Putamen (tissue), 1 donor: ENCODE data around the gene GFER.
"Not testable (repeated sequence)": the region's sequence is repeated elsewhere in the genome, so short reads cannot be mapped to it uniquely, and the experiment has no call there.

Experiments used
- DNase-seq: peaks from one replicate; pipeline ENCODE4 v3.0.0-alpha.2; 2016; ENCODE audit warnings: low spot score

GFER gene

GRCh38 chr16:2005646-2006045 lies 21.7 kb downstream of the GFER start:
- DNase-seq: no peak

GRCh38 chr16:2006317-2006716 lies 22.3 kb downstream of the GFER start:
- DNase-seq: no peak

DNA sequence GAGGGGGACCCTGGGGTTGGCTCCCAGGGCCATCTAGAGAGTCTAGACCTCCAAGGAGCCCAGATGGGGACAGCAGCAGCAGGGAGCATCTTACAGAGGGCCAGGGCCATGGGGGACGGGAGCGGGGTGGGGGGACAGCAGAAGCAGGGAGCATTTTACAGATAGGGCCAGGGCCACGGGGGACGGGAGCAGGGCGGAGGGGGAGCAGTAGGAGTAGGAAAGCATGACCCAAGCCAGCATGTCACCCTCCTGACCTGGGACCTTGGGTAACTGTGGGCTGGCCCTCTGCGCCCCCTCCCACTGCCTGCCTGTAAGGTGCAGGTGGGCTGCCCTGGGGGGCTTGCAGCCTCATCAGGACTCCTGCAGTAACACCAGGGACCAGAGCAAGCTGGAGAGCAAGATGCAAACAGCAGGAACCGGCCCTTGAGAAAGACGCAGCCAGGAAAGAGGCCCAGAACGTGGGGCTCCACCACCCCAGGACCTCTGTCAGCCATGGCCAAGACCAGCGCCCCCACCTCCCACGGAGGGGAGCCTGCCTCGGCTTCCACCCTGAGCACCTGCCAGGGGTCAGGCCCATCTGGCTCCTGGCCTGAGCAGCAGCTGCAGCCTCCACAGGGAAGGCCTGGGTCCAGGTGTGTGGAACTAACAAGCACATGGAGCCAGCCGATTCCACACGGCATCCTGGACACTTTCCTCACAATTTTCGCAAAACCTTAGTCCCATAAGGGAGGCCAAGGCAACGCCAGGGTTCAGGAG lies 23.3 kb downstream of the GFER start:
- no peak for DNase-seq

- no peak for DNase-seq
Observed at GRCh38 chr16:2008009-2008526, 24.1 kb downstream of the GFER start.

GRCh38 chr16:2008631-2009163 lies 24.7 kb downstream of the GFER start:
- DNase-seq: no peak

DNA sequence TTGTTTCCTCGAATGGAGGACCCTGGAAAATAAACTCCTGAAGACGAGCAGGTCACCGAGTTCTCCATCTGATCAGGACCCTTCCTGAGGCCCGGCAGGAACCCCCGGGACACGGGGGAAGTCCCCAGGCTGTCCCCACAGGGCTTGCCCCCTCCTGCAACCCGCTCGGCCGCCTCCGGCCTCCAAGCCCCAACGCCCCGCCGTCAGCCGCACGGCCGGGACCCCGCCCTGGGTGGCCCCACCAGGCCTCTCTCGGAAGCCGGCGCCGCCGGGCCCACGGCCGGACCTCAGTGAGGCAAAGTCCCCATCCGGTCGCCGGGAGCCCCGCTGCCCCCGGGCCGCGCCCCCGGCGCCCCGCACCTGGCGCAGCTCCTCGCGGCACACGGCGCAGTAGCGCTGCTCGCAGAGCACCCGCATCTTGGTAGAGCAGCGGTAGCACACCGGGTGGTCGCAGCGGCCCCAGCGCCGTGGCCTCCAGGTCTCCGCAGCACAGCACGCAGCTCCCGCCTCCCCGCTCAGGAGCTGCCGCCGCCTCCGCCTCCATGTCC lies 25.2 kb downstream of the GFER start:
- DNase-seq: no peak

DNA sequence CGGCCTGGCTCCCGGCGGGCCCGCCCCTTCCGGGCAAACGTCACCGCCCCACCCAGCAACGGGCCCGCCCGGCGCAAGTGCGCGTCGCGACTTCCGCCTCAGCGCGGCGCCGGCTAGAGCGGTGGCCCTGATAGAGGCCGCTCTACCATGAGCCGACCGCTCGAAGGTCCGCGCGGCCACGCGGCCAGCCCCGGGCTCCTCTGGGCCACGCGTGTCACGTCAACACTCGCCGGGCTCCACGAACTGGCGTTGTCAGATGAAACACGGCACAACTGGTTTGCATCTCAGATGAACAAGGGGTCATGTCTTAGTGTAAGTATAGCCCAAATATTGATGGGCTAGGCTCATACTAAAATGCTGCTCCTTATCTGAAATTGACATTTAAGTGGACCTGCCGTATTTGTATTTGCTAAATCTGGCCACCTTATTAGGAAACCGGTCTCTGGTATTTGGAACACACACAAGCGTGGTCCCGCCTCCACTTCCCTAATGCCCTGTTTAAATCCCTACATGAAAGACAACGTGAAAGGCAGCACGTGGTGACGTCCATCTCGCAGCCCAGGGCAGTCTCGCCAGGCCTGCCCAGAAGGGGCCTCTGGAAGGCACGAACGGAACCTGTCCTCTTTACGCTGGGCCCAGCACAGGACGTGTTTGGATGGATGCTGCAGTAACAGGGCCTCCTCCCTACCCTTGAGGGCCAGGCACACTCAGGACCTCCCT lies 26.0 kb downstream of the GFER start, which contains the start of gene ZNF598:
Gene ZNF598 (minus strand): TSS at position 31 of the 720 bp plus-strand sequence.
- peak; percentile 90 for DNase-seq

GRCh38 chr16:2011726-2012125 lies 27.7 kb downstream of the GFER start:
- DNase-seq: not testable (repeated sequence)

DNA sequence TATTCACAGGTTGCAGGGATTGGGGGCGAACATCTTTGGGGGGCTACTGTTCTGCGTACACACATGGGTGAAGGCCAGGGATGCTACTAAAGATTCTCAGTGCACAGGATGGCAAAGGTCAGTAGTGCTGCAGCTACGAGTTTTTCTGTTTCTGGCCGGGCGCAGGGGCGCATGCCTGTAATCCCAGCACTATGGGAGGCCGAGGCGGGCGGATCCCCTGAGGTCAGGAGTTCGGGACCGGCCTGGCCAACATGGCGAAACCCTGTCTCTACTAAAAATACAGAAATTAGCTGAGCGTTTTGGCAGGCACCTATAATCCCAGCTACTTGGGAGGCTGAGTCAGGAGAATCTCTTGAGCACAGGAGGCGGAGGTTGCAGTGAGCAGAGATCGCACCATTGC lies 29.5 kb downstream of the GFER start:
- no peak for DNase-seq

DNA sequence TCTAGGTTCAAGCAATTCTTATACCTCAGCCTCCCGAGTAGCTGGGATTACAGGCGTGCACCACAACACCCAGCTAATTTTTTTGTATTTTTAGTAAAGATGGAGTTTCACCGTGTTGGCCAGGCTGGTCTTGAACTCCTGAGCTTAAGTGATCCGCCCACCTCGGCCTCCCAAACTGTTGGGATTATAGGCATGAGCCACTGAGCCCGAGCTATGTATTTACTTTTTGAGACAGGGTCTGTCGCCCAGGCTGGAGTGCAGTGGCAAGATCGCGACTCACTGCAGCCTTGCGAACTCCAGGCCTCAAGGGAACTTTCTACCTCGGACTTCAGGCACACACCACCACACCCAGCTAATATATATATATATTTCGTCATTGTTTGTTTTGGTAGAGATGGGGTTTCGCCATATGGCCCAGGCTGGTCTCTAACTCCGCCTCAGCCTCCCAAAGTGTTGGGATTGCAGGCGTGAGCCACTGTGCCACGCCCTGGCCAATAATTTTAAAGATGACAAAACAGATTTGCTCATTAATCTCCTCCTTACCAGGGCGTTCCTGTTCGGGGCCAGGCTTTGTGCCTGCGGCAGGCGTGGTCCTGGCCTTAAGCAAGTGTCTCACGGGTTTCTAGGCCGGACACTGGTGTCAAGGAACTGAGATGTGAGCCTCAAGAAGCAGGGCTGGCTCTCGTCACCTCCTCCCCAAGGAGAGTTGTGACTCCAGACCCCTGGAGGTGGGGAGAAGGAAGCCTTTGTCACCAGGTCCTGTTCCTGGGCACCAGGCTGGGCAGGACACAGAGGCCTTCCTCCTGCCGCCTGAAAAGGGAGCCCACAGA lies 31.3 kb downstream of the GFER start:
- no peak for DNase-seq

- no peak for DNase-seq
Observed at GRCh38 chr16:2015947-2016208, 31.9 kb downstream of the GFER start.

DNA sequence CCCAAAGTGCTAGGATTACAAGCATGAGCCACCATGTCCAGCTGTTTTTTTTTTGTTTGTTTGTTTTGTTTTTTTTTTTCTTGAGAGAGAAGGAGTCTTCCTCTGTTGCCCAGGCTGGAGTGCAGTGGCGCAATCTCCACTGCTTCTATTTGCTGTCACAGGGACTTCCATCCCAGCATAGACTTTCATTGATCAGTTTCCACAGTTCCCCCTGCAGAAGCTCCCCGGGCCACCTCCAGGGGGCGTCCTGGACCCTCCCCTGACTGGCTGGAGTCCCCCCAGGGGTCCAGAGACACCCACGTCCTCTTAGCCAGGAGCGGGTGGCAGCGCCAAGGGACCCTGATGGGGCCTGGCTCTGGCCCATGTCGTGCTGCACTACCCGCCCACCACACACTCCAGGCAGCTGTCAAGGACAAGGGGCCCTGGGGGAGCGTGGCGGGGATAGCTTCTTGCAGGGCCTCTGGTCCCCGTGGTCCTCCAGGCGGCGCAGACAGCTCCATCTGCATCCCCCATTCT lies 32.5 kb downstream of the GFER start:
- no peak for DNase-seq

DNA sequence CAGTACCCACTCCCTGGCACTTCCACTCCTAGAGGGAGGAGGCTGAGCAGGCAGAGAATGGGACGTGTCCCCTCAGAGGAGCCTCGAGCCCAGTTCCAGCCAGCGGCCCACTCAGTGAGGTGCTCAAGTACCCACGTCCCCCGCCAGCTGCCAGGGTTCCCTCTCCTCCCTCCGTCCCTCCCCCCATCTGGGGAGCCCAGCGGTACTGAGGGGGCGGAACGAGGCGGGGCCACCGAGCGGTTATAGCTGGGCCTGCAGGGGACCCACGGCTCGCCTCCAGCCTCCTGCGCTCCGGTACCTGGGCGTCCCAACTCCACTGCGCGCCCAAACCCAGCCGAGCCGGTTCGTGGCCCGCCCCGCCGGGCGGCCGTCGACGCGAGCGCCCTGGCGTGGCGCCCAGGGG lies 35.5 kb downstream of the GFER start, which contains the start of gene NPW:
Gene NPW (plus strand): TSS at position 268 of the 403 bp plus-strand sequence.
- no peak for DNase-seq

GRCh38 chr16:2019921-2020831 lies 36.2 kb downstream of the GFER start:
- DNase-seq: no peak

DNA sequence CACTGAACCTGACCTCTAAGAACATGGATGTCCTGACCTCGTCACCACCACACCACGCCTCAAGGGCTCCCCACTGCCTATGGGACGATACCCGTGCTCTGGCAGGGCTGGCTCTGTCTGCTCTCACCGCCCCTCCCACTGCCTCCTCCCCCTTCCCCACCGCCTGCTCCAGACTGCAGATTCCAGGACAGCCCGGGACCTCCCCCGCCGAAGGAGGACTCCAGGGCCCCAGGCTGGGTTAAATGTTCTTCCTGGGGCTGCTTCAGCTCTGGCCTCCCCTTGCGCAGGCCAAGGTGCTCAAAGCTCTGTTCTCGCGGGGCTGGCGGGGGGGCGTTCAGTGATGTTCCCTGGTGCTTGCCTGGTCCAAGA lies 38.7 kb downstream of the GFER start:
- DNase-seq: no peak

DNA sequence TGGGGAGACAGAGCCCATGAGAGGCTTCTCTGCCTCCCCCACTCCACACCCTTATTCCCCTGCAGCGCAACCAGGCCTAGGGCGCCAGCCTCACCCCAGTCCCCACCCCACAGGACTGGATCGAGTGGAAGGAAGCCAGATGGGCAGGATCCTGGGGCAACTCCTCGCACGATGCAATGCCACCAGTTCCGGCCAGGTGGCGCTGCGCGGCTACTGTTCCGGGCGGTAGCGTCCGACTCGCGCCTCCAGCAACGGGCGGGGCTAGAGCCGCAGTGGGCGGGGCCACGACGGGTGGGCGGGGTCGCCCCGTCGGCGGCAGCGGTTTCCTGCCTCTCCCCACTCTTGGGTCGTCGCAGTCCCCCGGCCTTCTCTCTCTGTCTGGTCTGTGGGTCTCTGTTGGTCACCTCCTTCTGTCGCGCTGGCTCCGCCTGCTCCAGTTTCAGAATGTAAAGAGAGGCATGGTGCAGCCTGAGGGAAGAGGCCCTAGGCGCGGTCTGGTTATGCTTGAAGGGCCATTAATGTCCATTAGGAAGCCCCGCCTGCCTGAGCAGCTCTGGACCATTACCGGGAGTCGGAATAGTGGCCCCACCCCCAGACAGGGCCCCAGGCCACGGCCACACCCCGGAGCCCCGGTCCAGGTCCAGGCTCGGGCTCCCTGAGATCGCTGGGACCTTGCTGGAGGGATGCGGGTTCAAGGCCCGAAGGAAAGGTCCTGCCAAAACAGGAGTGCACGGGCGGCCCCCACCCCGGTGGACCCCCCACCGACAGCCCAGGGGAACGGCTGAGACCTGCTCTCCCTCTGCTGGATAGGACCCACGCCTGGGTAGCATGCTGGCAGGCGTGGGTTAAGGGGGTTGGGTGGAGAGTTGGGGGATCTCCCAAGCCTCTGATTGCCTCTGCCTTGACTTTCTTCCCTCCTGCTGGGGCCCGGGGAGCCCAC lies 39.4 kb downstream of the GFER start:
- DNase-seq: peak; percentile 84

DNA sequence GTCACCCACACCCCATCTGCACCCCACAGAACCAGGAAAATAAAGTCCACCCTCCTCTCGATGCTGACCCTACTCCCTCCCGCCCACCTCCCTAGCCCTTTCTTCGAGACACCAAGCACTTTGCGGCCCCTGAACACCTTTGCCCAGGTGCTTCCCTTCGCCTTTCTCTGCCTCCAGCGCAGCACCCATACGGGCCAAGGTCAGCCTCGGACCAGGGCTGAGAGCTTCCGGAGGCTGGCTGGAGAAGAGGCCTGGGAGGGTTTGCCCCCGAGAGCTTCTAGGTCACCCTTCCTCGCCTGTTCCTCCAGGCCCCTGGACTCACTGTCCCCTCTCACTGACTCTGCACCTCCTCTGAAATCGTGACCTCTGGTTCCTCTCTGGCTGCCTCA lies 40.0 kb downstream of the GFER start:
- no peak for DNase-seq

DNA sequence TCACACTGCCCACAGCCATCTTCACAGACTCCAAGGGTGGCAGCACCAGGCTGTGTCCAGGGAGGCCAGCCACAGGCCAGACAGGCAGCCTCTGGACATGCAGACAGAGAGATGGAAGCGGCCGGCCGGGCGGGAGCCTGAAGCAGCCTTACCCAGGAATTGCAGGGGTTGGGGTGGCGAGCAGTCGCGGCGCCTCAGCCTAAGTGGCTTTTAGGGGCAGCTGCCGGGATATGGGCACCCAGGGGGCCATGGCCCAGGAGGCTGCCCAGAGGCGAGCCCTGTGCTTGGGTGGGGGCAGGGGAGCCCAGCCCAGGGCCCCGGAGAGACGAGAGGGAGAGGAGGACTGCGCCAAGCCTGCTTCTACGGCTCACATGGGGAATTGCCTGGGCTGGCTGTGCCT lies 41.3 kb downstream of the GFER start:
- DNase-seq: no peak

DNA sequence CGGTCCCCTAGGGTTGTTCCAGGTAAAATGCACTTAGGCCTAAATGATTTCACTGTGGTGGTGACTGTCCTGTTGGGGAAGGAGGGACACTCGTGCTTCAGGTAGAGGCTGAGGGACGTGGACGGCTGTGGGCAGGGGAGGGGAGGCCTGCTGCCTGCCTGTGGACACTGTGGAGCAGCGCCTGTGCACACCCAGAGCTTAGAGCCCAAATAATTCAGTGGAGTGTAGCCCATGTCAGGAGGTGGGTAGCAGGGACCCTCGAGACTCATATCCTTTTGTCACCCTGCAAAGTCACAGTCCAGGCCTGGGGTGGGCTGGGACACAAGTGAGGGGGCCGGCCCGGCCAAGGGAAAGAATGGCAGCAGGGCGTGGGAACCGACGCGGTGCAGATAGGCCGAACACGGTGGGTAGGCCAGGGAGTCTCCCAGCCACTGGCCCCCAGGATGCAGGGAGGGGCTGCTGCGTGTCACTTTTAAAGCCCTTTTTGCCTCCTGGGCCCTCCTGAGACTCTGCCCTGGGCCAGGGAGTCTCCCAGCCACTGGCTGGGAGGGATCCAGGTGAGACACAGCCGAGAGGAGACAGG lies 42.0 kb downstream of the GFER start:
- DNase-seq: no peak
